Measurements from ENCODE around the gene PAOX.
A peak's percentile ranks its signal among the peaks of the same experiment; 100 is the strongest.

PAOX gene

DNA sequence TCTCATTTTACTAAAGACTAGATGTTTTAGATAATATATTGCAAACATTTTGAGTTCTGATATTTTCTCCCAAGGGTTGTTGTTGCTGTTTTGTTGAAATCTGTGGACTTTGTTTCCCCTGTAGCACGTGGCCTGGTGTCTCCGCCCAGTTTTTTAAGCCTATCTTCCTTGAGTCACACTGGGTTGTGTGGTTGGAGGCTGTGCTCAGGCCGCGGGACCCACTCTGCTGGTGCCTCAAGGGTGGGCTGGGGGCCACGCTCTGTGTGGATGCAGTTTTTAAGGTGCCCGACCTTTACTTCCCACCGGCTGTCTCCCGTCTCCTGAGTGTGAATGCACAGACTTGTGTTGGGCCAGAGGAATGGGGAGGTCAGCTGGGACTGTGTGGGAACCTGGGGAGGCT lies 36.1 kb upstream of the PAOX start:
- ATAC-seq (ENCODE audit: low read depth) = no peak
- Mint-ChIP-seq H3K4me3 (no peak overlapping the region), H3K27me3 (peaks cover 19% of the 10 kb centered on the region), H3K27ac (no peak overlapping the region), H3K36me3 (no peaks in the 10 kb centered on the region), H3K9me3 (no peaks in the 10 kb centered on the region), H3K4me1 (peaks cover 3% of the 10 kb centered on the region)
- no peak for DNase-seq (ENCODE audit: low spot score in 2 of 2)

DNA sequence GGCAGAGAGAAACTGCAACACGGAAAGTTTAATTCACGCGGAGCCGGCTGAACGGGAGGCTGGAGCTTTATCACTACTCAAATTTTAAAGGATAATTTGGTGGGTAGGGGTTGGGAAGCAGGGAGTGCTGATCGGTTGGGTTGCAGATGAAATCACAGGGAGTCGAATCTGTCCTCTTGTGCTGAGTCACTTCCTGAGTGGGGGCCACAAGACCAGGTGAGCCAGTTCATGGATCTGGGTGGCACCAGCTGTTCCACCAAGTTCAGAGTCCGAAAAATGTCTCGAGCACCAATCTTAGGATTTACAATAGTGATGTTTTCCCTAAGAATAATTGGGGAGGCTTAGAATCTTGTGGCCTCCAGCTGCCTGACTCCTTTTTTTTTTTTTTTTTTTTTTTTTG lies 35.5 kb upstream of the PAOX start:
- ATAC-seq (ENCODE audit: low read depth) = no peak
- Mint-ChIP-seq H3K27ac (no peak overlapping the region), H3K4me1 (peaks cover 3% of the 10 kb centered on the region), H3K4me3 (no peak overlapping the region), H3K36me3 (no peaks in the 10 kb centered on the region), H3K9me3 (no peaks in the 10 kb centered on the region), H3K27me3 (peaks cover 19% of the 10 kb centered on the region)
- DNase-seq (ENCODE audit: low spot score in 2 of 2) = no peak

DNA sequence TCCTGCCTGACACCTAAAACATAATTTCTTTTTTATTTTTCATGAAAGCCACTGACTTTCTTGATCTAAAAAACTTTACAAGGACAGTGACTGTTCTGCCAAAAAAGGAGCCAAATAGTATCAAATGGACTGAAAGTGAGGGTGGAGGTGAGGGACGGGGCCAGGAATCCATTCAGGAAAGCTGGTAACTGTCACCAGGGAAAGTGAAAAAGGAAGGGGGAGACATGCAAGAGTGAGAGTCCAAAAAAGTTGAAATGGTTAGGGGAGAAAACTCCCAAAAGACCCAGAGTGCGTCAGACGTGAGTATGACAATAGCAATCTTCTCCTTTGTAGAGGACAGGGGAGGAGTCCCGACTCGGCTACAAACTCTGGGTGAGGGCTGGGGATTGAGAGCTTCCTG lies 34.8 kb upstream of the PAOX start:
- H3K9me3 Mint-ChIP-seq = peaks cover 2% of the 10 kb centered on the region
- H3K27ac Mint-ChIP-seq = no peak overlapping the region
- H3K27me3 Mint-ChIP-seq = peaks cover 23% of the 10 kb centered on the region
- DNase-seq (ENCODE audit: low spot score in 2 of 2) (no peak), ATAC-seq (ENCODE audit: low read depth) (no peak)
- peaks cover 7% of the 10 kb centered on the region for H3K4me1 Mint-ChIP-seq
- no peak overlapping the region for H3K4me3 Mint-ChIP-seq
- H3K36me3 Mint-ChIP-seq = no peaks in the 10 kb centered on the region

DNA sequence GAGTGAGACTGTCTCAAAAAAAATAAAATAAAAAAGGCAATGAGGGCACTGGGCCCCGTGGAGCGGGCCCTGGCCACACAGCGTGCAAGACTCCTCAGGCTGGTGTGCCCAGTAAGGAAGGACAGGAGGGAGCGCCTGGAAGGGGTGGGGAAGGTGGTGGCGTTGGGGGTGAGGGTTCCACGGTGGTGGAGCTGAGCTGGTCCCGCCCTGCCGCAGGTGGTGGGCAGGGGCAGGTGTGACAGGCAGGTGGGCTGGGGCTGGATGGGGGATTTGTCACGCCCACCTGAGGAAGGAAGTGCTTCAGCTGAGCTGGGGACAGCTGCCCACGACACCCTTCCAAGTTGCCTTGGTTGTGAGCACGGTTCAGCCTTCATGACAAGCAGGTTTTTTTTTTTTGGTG lies 32.6 kb upstream of the PAOX start:
- Mint-ChIP-seq H3K4me1 (peaks cover 9% of the 10 kb centered on the region), H3K36me3 (no peaks in the 10 kb centered on the region), H3K4me3 (no peak overlapping the region), H3K27me3 (peaks cover 25% of the 10 kb centered on the region), H3K27ac (no peak overlapping the region), H3K9me3 (peaks cover 2% of the 10 kb centered on the region)
- ATAC-seq (ENCODE audit: low read depth) (no peak), DNase-seq (ENCODE audit: low spot score in 2 of 2) (no peak)

DNA sequence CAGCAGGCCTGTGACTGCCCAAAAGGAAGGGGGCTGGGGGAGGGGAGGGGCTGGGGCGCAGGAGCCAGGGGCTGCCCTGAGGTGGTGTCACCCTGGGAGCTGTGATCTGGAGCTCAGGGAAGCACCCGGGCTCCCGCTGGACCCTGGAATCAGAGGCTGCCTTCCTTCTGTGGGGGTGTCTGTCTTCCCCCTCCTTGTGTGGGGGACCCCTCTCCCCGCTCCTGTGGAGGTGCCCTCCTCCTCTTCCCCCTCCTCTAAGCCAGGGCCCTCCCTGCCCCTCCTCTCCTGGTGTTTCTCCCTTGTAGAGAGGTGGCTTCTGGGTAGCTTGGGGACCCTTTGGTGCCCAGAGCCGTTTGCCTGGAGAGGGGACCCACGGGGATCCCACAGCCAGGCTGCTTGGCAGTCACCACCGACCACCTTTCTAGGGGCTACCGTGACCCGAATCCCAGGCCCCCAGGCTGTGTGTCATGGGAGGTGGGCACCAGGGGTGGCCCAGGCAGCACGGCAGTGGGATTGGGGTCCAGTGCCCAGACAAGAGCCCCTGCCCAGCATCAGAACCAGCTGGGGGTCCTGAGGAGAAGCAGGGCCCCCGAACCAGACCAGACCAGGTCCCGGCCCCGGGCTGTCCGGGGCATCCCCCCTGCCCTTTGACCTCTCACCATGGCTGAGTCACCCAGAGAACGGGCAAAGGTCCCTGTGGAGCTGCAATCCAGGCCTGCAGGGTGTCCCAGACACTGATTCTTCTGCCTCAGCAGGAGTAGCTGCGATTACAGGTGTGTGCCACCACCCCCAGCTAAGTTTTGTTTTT lies 31.1 kb upstream of the PAOX start:
- no peak overlapping the region for H3K27ac Mint-ChIP-seq
- DNase-seq (ENCODE audit: low spot score in 2 of 2) (no peak), ATAC-seq (ENCODE audit: low read depth) (no peak)
- H3K4me1 Mint-ChIP-seq = peaks cover 9% of the 10 kb centered on the region
- H3K27me3 Mint-ChIP-seq = peaks cover 19% of the 10 kb centered on the region
- peaks cover 2% of the 10 kb centered on the region for H3K9me3 Mint-ChIP-seq
- H3K4me3 Mint-ChIP-seq = no peak overlapping the region
- no peaks in the 10 kb centered on the region for H3K36me3 Mint-ChIP-seq

DNA sequence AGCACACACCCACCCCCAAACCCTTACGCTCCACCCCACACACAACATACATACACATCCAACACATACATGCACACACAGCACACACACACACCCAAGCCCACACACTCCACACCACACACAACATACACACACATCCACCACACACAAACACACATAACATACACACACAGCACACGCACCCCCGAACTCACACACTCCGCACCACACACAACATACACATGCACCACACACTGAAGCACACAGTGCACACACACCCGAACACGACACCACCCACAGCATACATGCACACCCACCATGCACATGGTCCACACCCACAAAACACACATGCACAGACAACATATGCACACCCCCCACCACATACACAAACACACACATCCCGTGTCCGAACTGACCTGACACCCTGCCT lies 29.9 kb upstream of the PAOX start:
- no peak overlapping the region for H3K4me3 Mint-ChIP-seq
- ATAC-seq (ENCODE audit: low read depth) = no peak

DNA sequence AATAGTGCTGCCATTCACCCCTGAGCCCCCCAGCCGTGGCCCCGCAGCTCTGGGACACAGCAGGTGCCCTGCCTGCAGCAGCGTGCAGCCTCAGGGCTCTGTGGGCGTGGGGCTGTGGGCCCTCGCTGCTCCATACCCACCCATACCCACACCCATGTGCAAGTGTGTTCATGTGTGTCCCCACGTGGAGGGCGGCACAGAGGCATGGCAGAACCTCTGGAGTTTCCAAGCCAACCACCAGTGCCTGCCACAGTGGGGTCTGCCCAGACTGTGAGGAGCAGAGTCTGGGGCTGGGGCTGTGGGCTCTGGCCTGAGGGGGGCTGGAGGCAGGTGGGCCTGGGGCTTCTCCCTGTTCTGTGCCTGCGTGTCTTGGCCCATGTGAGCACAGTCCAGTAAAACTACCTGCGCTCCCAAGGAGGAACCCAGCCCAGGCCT lies 29.5 kb upstream of the PAOX start:
- no peaks in the 10 kb centered on the region for H3K36me3 Mint-ChIP-seq
- H3K27ac Mint-ChIP-seq = no peak overlapping the region
- ATAC-seq (ENCODE audit: low read depth) (no peak), DNase-seq (ENCODE audit: low spot score in 2 of 2) (no peak)
- peaks cover 9% of the 10 kb centered on the region for H3K4me1 Mint-ChIP-seq
- H3K9me3 Mint-ChIP-seq = peaks cover 2% of the 10 kb centered on the region
- peaks cover 18% of the 10 kb centered on the region for H3K27me3 Mint-ChIP-seq
- H3K4me3 Mint-ChIP-seq = no peak overlapping the region

More for the DNA sequence above, 29.9 kb upstream of the PAOX start:
- Mint-ChIP-seq H3K36me3 (no peaks in the 10 kb centered on the region), H3K9me3 (peaks cover 2% of the 10 kb centered on the region), H3K4me1 (peaks cover 9% of the 10 kb centered on the region), H3K27me3 (peaks cover 19% of the 10 kb centered on the region), H3K27ac (peak overlapping the region; percentile 1)
- DNase-seq (ENCODE audit: low spot score in 2 of 2) = no peak

DNA sequence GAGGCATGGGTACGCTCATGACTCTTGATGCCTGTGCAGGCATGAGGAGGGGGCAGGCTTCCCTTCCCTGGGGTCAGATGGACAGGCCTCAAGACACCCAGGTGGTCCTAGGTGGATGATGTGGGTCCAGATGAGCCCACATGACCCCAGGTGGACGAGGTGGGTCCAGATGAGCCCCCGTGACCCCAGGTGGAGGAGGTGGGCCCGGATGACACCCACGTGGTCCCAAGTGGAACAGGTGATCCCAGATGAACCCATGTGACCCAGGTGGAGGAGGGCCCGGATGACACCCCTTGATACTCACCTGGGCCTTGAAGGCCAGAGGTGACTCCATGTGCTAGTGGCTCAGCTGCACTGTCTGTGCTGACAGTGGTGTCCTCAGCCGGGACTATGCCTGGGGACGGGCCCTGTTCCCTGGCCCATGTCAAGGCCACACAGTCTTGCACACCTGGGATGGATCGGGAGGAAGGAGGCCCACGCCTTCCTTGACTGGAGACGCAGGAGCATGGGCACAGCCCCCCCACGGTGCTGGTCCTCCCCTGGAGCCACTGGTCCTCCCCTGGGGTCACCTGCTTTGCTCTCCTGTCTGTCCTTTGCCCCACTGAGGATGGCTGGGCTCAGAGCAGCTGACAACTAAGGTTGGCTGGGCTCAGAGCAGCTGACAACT lies 28.6 kb upstream of the PAOX start:
- no peak overlapping the region for H3K27ac Mint-ChIP-seq
- peaks cover 2% of the 10 kb centered on the region for H3K9me3 Mint-ChIP-seq
- H3K36me3 Mint-ChIP-seq = no peaks in the 10 kb centered on the region
- H3K4me1 Mint-ChIP-seq = peaks cover 9% of the 10 kb centered on the region
- ATAC-seq (ENCODE audit: low read depth) (no peak), DNase-seq (ENCODE audit: low spot score in 2 of 2) (no peak)
- H3K4me3 Mint-ChIP-seq = no peak overlapping the region
- peaks cover 15% of the 10 kb centered on the region for H3K27me3 Mint-ChIP-seq

DNA sequence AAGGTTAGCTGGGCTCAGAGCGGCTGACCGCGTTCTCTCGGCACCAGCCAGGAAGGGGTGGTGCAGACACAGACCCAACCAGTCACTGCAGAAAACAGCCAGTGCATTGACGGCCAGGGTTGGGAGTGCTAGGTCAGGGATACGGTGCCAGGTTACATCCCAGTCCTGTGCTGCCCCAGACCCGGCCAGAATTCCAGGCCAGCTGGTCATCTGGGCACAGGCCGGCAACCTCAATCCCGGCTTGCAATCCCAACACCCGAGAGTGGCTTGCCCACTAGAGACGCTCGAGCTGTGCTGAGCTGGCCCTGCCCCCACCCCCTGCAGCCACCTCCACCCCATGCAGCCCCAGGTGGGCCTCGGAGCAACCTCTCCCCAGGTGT lies 28.1 kb upstream of the PAOX start:
- Mint-ChIP-seq H3K36me3 (no peaks in the 10 kb centered on the region), H3K9me3 (peaks cover 2% of the 10 kb centered on the region), H3K27ac (no peak overlapping the region), H3K4me3 (no peak overlapping the region), H3K27me3 (peaks cover 10% of the 10 kb centered on the region), H3K4me1 (peaks cover 9% of the 10 kb centered on the region)
- no peak for DNase-seq (ENCODE audit: low spot score in 2 of 2)
- no peak for ATAC-seq (ENCODE audit: low read depth)

DNA sequence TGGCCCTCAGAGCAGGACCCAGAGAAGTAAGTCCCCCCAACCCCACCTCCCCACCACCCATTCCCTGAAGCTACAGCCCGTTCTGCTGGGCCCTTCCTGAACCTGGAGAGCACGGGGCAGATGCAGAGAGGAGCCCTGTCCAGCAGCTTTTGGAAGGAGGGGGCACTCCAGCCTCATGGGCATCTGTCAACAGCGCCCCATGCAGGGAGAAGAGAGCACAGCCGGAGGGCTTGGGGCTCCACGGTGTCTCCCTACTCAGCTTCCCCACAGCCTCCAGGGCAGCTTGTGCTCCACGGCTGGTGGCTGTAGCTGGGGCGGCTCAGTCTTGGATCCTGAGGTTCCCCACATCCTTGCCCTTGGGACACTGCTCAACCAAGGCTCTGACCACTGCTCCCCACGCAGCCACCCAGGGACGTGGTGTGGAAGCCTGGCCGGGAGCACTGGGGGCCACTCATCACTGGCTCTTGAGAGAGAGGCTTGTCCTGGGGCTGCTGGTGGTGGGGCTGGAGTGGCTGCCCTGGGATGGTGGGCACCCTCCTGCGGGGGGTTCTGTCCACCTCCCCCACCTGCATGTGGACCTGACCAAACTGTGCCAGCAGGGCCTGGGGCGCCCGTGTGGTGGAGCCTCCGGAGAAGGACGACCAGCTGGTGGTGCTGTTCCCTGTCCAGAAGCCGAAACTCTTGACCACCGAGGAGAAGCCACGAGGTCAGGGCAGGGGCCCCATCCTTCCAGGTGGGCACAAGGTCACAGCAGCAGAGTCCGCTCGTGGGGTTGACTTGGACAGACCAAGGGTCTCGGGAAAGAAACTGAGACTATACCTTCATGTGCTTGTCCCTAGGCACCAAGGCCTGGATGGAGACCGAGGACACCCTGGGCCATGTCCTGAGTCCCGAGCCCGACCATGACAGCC lies 27.4 kb upstream of the PAOX start:
- H3K27me3 Mint-ChIP-seq = peaks cover 6% of the 10 kb centered on the region
- no peak overlapping the region for H3K4me3 Mint-ChIP-seq
- H3K36me3 Mint-ChIP-seq = no peaks in the 10 kb centered on the region

DNA sequence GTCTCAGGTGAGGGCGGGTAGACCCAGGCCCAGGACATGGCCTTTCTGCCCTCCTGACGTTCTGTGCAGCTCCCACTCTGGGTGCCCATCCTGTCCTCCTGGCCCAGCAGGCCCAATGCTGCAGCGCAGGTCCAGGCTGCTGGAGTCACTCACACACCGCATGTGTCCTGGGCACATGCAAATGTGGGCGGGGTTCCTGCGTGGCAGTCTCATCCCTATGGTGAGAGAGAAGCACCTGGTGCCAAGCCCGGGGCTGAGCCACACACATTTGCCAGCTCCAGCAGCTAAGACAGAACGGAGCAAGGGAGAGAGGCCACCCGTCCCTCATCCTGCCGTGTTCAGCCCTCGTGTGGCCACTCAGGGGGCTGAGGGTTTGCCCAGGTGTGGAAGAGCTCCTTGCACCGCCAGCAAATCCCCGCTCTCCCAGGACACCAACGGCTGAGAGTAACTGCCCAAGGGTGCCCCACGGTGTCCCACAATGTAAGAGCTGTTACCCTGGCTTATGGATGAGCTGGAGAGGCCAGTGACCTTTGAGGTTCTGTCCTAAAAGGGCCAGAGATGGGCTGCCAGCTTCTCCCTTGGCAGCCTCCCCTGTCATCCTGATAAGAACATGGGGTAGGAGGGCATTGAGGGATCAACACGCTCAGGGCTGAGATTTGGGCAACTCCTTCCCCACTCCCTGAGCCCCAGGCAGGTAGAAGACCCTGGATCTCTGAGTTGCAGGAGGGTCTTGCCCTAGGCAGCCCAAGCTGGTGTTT lies 25.7 kb upstream of the PAOX start:
- ATAC-seq (ENCODE audit: low read depth) (no peak), DNase-seq (ENCODE audit: low spot score in 2 of 2) (no peak)
- H3K4me3 Mint-ChIP-seq = no peak overlapping the region
- H3K4me1 Mint-ChIP-seq = peaks cover 8% of the 10 kb centered on the region
- no peaks in the 10 kb centered on the region for H3K36me3 Mint-ChIP-seq
- H3K27me3 Mint-ChIP-seq = peaks cover 6% of the 10 kb centered on the region
- peaks cover 2% of the 10 kb centered on the region for H3K9me3 Mint-ChIP-seq
- no peak overlapping the region for H3K27ac Mint-ChIP-seq

More for the DNA sequence above, 27.4 kb upstream of the PAOX start:
- DNase-seq (ENCODE audit: low spot score in 2 of 2) (no peak), ATAC-seq (ENCODE audit: low read depth) (no peak)
- Mint-ChIP-seq H3K4me1 (peaks cover 8% of the 10 kb centered on the region), H3K27ac (no peak overlapping the region), H3K9me3 (peaks cover 2% of the 10 kb centered on the region)

DNA sequence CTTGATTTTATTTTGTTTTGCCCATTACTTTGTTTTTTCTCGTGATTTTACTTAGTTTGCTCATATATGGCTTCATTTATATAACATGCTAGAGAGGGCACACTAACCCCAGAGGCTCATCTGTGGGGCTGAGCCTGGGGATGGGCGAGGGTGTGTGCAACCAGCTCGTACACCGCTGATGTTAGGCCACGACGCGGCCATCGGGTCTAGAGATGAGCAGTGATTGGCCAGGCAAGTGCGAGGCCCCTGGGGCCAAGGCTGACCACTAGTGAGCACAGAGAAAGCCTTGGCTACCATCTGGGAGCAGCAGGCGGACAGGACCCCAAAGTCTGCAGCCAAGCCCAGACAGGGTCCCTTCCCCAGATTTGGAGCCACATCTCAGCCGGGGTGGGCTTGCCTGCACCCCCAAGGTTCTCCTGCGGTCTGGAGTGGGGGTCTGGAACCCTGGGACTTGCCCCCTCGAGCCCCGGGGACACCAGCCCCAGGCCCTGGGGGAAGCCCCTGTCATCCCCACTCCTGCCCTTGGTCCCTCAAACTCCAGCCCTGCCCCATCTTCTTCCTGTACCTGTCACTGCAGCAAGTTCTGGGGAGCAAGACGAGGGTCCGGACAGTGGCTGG lies 25.0 kb upstream of the PAOX start:
- Mint-ChIP-seq H3K4me3 (no peak overlapping the region), H3K9me3 (peaks cover 1% of the 10 kb centered on the region), H3K27me3 (peaks cover 3% of the 10 kb centered on the region), H3K36me3 (no peaks in the 10 kb centered on the region), H3K27ac (no peak overlapping the region), H3K4me1 (peaks cover 6% of the 10 kb centered on the region)
- DNase-seq (ENCODE audit: low spot score in 2 of 2) (no peak), ATAC-seq (ENCODE audit: low read depth) (no peak)

DNA sequence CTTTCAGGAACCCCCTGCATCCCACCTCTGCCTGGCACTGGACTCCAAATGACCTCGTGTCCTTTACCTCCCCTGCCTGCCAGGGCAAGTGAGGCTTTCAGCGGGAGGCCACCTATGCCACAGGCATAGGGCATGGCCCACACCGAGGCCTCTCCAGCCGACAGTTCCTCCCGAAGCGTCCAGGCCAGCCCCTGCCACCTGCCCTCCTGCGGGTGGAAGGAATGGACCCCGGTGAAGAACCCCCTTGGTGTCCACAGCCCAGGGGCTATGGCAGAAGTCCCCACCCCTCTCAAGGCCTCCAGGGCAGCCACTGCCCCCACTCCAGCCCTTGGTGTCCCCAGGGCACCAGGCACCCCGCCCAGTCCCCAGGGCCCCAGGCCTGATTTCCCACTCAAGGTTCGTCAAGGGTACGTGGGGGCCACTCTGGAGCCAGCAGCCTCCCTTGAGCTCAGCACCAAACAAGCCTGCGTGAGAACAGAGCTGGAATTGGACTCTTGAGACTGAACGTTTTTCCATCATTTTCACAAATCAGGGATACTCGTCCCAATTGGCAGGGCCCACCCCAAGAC lies 24.3 kb upstream of the PAOX start:
- no peak for ATAC-seq (ENCODE audit: low read depth)
- H3K36me3 Mint-ChIP-seq = no peaks in the 10 kb centered on the region
- no peak overlapping the region for H3K4me3 Mint-ChIP-seq

More for the DNA sequence above, 24.3 kb upstream of the PAOX start:
- Mint-ChIP-seq H3K4me1 (peaks cover 3% of the 10 kb centered on the region), H3K27ac (no peak overlapping the region), H3K9me3 (no peaks in the 10 kb centered on the region), H3K27me3 (no peaks in the 10 kb centered on the region)
- no peak for DNase-seq (ENCODE audit: low spot score in 2 of 2)
